ENCODE measurements around the gene GATA5.
A peak's percentile ranks its signal among the peaks of the same experiment; 100 is the strongest.

GATA5 gene

GRCh38 chr20:62452475-62453095, 23.2 kb downstream of the GATA5 start:
- POLR2A ChIA-PET, result no interaction called here
- CTCF ChIA-PET, result interaction anchor here (0.6 kb wide), 1 partner anchor 55 kb away, joined by 3 read pairs; no protein-coding TSS in a partner anchor

GRCh38 chr20:62451970-62452369, 23.8 kb downstream of the GATA5 start:
- H3K9me3 ChIP-seq (ENCODE audit: control insufficient read depth, insufficient read depth, low read depth, low read length), result no peaks in the 10 kb centered on the region
- ChIA-PET POLR2A (no interaction called here), CTCF (no interaction called here)
- TF ChIP-seq ZSCAN5A (tag by site-specific recombination; IDR thresholded peaks at IDR 0.05) (no peak), ZNF398 (tag by site-specific recombination; IDR thresholded peaks at IDR 0.05) (peak; percentile 65), ZNF596 (tag by site-specific recombination; IDR thresholded peaks at IDR 0.05) (peak; percentile 95), ZNF169 (tag by site-specific recombination; IDR thresholded peaks at IDR 0.05) (peak; percentile 90), HIC1 (tag by site-specific recombination; IDR thresholded peaks at IDR 0.05) (0 out of 2 replicates have a peak, but pooled peaks have one; percentile 56), ZNF843 (tag by site-specific recombination; IDR thresholded peaks at IDR 0.05) (no peak), PRDM1 (tag by site-specific recombination; IDR thresholded peaks at IDR 0.05) (peak; percentile 99), ZNF791 (tag by site-specific recombination; IDR thresholded peaks at IDR 0.05) (0 out of 2 replicates have a peak, but pooled peaks have one; percentile 12), ZNF366 (tag by site-specific recombination; conservative IDR thresholded peaks at IDR 0.05) (peak; percentile 98), GLIS1 (tag by site-specific recombination; IDR thresholded peaks at IDR 0.05) (no peak)
- H3K36me3 ChIP-seq (ENCODE audit: control insufficient read depth in 2 of 2, insufficient read depth in 1 of 2, low read length in 2 of 2), result no peaks in the 10 kb centered on the region
- no peak overlapping the region for H3K27ac ChIP-seq (ENCODE audit: extremely low read depth, low read depth, low read length)
- H3K4me3 ChIP-seq (ENCODE audit: low read depth, low read length), result no peak overlapping the region
- H3K4me1 ChIP-seq (ENCODE audit: control insufficient read depth, insufficient read depth, low read length), result no peaks in the 10 kb centered on the region

More at GRCh38 chr20:62452475-62453095, 23.2 kb downstream of the GATA5 start:
- H3K9me3 ChIP-seq (ENCODE audit: control insufficient read depth, insufficient read depth, low read depth, low read length), result no peaks in the 10 kb centered on the region
- H3K4me3 ChIP-seq (ENCODE audit: low read depth, low read length), result no peak overlapping the region
- no peaks in the 10 kb centered on the region for H3K36me3 ChIP-seq (ENCODE audit: control insufficient read depth in 2 of 2, insufficient read depth in 1 of 2, low read length in 2 of 2)
- no peaks in the 10 kb centered on the region for H3K4me1 ChIP-seq (ENCODE audit: control insufficient read depth, insufficient read depth, low read length)
- no peak overlapping the region for H3K27ac ChIP-seq (ENCODE audit: extremely low read depth, low read depth, low read length)
- TF ChIP-seq KLF1 (tag by site-specific recombination; IDR thresholded peaks at IDR 0.05) (peak; percentile 52; the same call in 1 of the 2 replicates), TCF7L2 (IDR thresholded peaks at IDR 0.05; ENCODE audit: borderline replicate concordance, low read depth, low read length) (no peak)

GRCh38 chr20:62451156-62451767, 24.5 kb downstream of the GATA5 start:
- Histone ChIP-seq H3K4me1 (ENCODE audit: control insufficient read depth, insufficient read depth, low read length) (no peaks in the 10 kb centered on the region), H3K4me3 (ENCODE audit: low read depth, low read length) (no peak overlapping the region), H3K36me3 (ENCODE audit: control insufficient read depth in 2 of 2, insufficient read depth in 1 of 2, low read length in 2 of 2) (no peaks in the 10 kb centered on the region), H3K27ac (ENCODE audit: extremely low read depth, low read depth, low read length) (no peak overlapping the region), H3K9me3 (ENCODE audit: control insufficient read depth, insufficient read depth, low read depth, low read length) (no peaks in the 10 kb centered on the region)
- ChIA-PET POLR2A (interaction anchor here (0.7 kb wide), 1 partner anchor 796 kb away, joined by 7 read pairs; no protein-coding TSS in a partner anchor), CTCF (interaction anchor here (0.7 kb wide), 1 partner anchor 430 kb away, joined by 4 read pairs; no protein-coding TSS in a partner anchor)
- TF ChIP-seq ZNF571 (tag by site-specific recombination; IDR thresholded peaks at IDR 0.05) (no peak), ZFP3 (tag by site-specific recombination; IDR thresholded peaks at IDR 0.05; ENCODE audit: low read depth) (no peak), ZNF488 (tag by site-specific recombination; IDR thresholded peaks at IDR 0.05) (no peak), PRDM6 (tag by site-specific recombination; IDR thresholded peaks at IDR 0.05) (no peak), MEIS1 (CRISPR knock-in tag; IDR thresholded peaks at IDR 0.05; ENCODE audit: borderline replicate concordance) (no peak), ZNF2 (tag by site-specific recombination; IDR thresholded peaks at IDR 0.05) (no peak), ZNF175 (tag by site-specific recombination; IDR thresholded peaks at IDR 0.05) (no peak), ZNF404 (tag by site-specific recombination; IDR thresholded peaks at IDR 0.05) (no peak), ZNF169 (tag by site-specific recombination; IDR thresholded peaks at IDR 0.05) (peak; percentile 91), ZNF132 (tag by site-specific recombination; IDR thresholded peaks at IDR 0.05; ENCODE audit: borderline replicate concordance) (no peak)

Data from HEK293 (cell line).